NB4 (cell line): Measurements from ENCODE around the gene IFI27L2.

ENCODE experiments used
- MAX ChIP-seq: IDR thresholded peaks from 2 replicates; pipeline ENCODE4 v1.6.1; 2011; ENCODE audit warnings: low read depth, low read length
- MYC ChIP-seq: IDR thresholded peaks from 2 replicates; pipeline ENCODE4 v1.6.1; 2011; ENCODE audit warnings: low read depth, low read length
- POLR2A ChIP-seq: IDR thresholded peaks from 2 replicates; pipeline ENCODE4 v1.6.1; 2011; ENCODE audit warnings: mild to moderate bottlenecking; ENCODE audit not compliant: insufficient read length; ENCODE audit errors: extremely low read depth
- TF ChIP-seq, protein P1 (sequence below): IDR thresholded peaks from one replicate; pipeline ENCODE4 v1.5.1; 2012; ENCODE audit warnings: low read depth, low read length

- TF ChIP-seq, protein P1, sequence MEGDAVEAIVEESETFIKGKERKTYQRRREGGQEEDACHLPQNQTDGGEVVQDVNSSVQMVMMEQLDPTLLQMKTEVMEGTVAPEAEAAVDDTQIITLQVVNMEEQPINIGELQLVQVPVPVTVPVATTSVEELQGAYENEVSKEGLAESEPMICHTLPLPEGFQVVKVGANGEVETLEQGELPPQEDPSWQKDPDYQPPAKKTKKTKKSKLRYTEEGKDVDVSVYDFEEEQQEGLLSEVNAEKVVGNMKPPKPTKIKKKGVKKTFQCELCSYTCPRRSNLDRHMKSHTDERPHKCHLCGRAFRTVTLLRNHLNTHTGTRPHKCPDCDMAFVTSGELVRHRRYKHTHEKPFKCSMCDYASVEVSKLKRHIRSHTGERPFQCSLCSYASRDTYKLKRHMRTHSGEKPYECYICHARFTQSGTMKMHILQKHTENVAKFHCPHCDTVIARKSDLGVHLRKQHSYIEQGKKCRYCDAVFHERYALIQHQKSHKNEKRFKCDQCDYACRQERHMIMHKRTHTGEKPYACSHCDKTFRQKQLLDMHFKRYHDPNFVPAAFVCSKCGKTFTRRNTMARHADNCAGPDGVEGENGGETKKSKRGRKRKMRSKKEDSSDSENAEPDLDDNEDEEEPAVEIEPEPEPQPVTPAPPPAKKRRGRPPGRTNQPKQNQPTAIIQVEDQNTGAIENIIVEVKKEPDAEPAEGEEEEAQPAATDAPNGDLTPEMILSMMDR: no peak
- TF ChIP-seq POLR2A (no peak), MAX (no peak), MYC (no peak)
Measured at GRCh38 chr14:94162466-94162865, 33.1 kb upstream of the IFI27L2 start.
